D721Med (cell line): ENCODE measurements around the gene BBX.
"Not testable (repeated sequence)": the region's sequence is repeated elsewhere in the genome, so short reads cannot be mapped to it uniquely, and the experiment has no call there.

ENCODE experiments used
- DNase-seq: peaks from one replicate; pipeline ENCODE4 v3.0.0; 2011; ENCODE audit warnings: low spot score; ENCODE audit not compliant: insufficient read length
- FAIRE-seq: peaks from 2 replicates; lab custom pipeline; 2011; peaks lifted over from hg19 to GRCh38; lab: Jason Lieb, UNC
- TF ChIP-seq, protein P1 (sequence below): IDR thresholded peaks from 2 replicates; pipeline ENCODE4 v1.5.1; 2012; ENCODE audit warnings: mild to moderate bottlenecking, control low read depth; ENCODE audit not compliant: insufficient read depth; ENCODE audit errors: missing control alignments

BBX gene

DNA sequence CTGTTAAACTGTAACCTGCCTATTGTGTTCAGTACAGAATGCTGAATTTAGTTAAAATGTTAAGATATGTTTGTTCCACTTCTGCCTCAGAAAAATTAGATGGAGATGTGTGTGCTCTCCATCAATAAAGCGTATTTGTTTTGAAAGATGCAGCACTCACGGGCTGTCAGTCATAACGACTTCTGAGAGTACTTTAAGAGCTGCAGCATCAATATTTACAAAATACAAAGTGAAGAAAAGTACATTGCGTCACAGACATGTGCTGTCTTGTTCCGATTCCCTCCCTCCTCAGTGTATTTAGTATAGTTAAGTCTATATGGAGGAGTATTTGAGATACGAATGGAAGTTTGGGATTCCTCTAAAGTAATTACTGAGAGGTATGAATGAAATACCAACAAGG, 166.6 kb downstream of the BBX start:
- DNase-seq (no peak), FAIRE-seq (no peak)
- TF ChIP-seq, protein P1, sequence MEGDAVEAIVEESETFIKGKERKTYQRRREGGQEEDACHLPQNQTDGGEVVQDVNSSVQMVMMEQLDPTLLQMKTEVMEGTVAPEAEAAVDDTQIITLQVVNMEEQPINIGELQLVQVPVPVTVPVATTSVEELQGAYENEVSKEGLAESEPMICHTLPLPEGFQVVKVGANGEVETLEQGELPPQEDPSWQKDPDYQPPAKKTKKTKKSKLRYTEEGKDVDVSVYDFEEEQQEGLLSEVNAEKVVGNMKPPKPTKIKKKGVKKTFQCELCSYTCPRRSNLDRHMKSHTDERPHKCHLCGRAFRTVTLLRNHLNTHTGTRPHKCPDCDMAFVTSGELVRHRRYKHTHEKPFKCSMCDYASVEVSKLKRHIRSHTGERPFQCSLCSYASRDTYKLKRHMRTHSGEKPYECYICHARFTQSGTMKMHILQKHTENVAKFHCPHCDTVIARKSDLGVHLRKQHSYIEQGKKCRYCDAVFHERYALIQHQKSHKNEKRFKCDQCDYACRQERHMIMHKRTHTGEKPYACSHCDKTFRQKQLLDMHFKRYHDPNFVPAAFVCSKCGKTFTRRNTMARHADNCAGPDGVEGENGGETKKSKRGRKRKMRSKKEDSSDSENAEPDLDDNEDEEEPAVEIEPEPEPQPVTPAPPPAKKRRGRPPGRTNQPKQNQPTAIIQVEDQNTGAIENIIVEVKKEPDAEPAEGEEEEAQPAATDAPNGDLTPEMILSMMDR, result no peak

DNA sequence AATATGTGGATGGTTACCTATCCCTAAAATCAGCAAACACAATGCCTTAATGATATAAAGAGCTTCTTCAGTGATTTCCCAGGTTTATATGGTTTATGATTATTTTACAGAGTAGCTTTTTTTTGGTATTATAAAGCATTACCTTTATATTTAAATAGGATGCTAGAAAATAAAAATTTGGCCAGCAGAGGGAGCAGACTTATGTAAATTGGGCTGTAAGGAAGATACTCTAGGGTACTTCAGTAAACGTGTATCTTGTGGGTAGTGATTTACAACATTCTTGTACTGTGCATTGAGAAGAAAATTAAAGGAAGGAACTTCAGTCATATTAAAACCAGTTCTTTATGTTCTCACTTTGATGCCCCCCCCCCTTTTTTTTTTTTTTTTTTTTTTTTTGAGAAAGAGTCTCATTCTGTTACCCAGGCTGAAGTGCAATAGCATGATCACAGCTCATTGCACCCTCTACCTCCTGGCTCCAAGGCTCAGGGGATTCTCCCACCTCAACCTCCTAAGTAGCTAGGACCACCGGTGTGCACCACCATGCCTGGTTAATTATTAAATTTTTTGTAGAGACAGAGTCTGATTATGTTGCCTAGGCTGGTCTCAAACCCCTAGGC, 167.9 kb downstream of the BBX start:
- no peak for FAIRE-seq
- no peak for DNase-seq
- TF ChIP-seq, protein P1, result peak; percentile 43

DNA sequence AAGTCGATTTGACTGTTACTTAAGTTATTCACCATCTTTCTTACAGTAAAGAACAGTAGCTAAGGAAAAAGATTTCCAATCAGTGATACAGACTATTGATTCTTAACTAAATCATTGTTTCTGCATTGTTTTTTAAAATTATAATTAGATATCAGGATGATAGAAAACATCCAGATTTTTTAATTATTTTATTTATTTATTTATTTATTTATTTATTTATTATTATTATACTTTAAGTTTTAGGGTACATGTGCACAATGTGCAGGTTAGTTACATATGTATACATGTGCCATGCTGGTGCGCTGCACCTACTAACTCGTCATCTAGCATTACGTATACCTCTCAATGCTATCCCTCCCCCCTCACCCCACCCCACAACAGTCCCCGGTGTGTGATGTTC, 169.2 kb downstream of the BBX start:
- not testable (repeated sequence) for DNase-seq, FAIRE-seq

DNA sequence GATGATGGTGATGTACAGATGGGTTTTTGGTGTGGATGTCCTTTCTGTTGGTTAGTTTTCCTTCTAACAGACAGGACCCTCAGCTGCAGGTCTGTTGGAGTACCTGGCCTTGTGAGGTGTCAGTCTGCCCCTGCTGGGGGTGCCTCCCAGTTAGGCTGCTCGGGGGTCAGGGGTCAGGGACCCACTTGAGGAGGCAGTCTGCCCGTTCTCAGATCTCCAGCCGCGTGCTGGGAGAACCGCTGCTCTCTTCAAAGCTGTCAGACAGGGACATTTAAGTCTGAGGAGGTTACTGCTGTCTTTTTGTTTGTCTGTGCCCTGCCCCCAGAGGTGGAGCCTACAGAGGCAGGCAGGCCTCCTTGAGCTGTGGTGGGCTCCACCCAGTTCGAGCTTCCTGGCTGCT, 174.6 kb downstream of the BBX start:
- not testable (repeated sequence) for FAIRE-seq

DNA sequence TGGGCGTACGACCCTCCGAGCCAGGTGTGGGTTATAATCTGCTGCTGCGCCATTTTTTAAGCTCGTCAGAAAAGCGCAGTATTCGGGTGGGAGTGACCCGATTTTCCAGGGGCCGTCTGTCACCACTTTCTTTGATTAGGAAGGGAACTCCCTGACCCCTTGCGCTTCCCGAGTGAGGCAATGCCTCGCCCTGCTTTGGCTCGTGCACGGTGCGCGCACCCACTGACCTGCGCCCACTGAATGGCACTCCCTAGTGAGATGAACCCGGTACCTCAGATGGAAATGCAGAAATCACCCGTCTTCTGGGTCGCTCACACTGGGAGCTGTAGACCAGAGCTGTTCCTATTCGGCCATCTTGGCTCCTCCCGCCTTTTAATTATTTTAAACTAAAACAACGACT, 175.1 kb downstream of the BBX start:
- not testable (repeated sequence) for FAIRE-seq, DNase-seq

More for the DNA sequence above, 174.6 kb downstream of the BBX start:
- not testable (repeated sequence) for DNase-seq

DNA sequence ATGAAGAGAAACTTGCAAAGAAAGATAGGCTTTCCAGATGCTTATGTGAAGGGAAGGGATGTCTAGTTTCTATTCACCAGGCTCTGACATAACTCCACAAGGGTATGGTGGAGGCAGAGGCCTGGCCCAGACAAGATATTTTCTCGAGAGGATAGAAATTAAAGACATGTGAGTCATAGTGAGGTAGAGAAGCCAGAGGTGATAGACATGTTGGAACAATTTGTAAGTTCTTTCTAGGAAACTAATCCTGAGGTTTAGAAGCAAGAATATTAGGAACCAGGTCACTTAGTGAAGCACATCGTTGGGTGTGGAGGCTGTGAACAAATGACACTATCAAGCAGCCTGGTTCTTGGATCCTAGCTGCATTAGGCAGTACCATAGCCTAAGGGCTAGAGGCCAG, 176.9 kb downstream of the BBX start:
- DNase-seq (no peak), FAIRE-seq (no peak)
- TF ChIP-seq, protein P1, result no peak

DNA sequence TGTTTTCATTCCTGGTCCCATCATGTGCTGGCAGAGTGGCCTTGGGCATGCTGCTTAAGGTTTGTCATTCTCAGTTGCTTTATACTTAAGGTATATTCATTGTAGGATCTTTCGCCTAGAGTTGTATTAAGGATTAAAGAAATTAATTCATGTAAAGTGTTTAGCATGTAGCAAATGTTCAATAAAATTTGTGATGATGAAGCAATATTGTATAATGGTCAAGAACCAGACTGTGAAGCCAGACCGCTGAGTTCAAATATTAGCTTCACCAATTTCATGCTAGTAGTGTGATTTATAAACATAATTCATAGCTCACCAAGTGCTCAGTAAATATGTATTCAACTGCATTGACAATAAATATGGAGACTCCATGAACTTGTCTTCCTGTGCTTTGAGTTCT, 178.5 kb downstream of the BBX start:
- TF ChIP-seq, protein P1, result no peak
- FAIRE-seq, result no peak
- no peak for DNase-seq

DNA sequence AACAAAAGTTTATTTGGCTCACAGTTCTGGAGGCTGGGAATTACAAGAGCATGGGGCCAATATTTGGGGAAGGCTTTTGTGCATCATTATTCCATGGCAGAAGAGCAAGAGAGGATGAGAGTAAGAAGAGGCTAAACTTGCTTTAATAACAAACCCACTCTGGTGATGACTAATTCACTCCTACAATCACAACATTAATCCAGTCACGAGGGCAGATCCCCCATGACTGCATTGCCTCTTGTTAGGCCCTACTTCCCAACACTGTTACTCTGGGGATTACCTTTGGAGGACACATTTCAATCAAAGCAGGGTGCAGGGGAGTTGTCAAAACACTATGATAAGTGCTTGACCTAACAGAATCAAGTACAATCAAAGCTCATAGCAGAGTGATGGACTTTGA, 181.7 kb downstream of the BBX start:
- FAIRE-seq (no peak), DNase-seq (no peak)
- TF ChIP-seq, protein P1, result no peak

DNA sequence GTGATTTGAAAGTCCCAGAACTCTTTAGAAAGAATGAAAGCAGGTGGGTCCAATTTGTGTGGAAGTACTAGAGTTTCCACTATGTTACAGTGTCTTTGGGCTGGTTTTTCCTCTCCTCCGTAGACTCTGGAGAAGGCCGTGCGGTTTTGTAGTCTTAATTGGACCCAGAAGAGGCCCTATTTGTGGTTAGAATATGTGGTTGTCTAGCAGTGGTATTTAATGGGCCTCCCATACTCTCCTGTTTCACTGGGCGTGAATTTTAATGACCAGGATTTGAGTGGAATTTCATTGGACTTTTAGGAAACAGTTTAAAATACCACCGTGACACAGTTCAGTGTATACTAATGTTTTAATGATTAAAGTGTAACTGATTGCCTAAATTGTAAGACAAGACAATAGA, 182.3 kb downstream of the BBX start:
- TF ChIP-seq, protein P1, result no peak
- FAIRE-seq, result no peak
- DNase-seq, result no peak
